Fibroblast of lung (primary cell): ENCODE measurements around the gene TIAM2. TPM values are rescaled to one million over a fixed set of nuclear protein-coding genes. Genes with fewer than 3 reads are reported as not detected.

Experiments used
- DNase-seq, 2 donors: peaks; one replicate each; pipeline versions ENCODE4 v3.0.0 to v3.0.0-alpha.2; 2010; ENCODE audit warnings: low read depth in 2 of 2
- H2AFZ ChIP-seq: 2 replicates; pipeline ENCODE4 v1.5.1; 2012; ENCODE audit warnings: low read length, control low read depth, inconsistent platforms
- H3K27ac ChIP-seq: 2 replicates; pipeline ENCODE4 v1.5.1; 2011; ENCODE audit warnings: low read length, control low read depth; ENCODE audit not compliant: insufficient read depth
- H3K27me3 ChIP-seq: 2 replicates; pipeline ENCODE4 v1.5.1; 2011; ENCODE audit warnings: mild to moderate bottlenecking, low read length; ENCODE audit not compliant: control insufficient read depth, insufficient read depth
- H3K36me3 ChIP-seq: 2 replicates; pipeline ENCODE4 v1.5.1; 2011; ENCODE audit warnings: low read length; ENCODE audit not compliant: control insufficient read depth, insufficient read depth
- H3K4me1 ChIP-seq: 2 replicates; pipeline ENCODE4 v1.5.1; 2011; ENCODE audit warnings: low read length; ENCODE audit not compliant: control insufficient read depth, insufficient read depth; ENCODE audit errors: extremely low read depth
- H3K4me2 ChIP-seq: 2 replicates; pipeline ENCODE4 v1.5.1; 2011; ENCODE audit warnings: low read length, control low read depth; ENCODE audit not compliant: insufficient read depth; ENCODE audit errors: extremely low read depth
- H3K4me3 ChIP-seq, 4 experiments: fragments of 200-600 bp in 1 of 4; sonication (generic) in 1 of 4; replicated peaks in 1 of 4; 2 replicates each; pipeline ENCODE4 v1.5.1; 2011 to 2016; ENCODE audit warnings: low read length in 4 of 4, low read depth in 3 of 4, mild to moderate bottlenecking in 3 of 4, control low read depth in 2 of 4, inconsistent platforms in 1 of 4, mixed read lengths in 1 of 4; ENCODE audit not compliant: insufficient read depth in 1 of 4; ENCODE audit errors: control extremely low read depth in 1 of 4
- H3K79me2 ChIP-seq: 2 replicates; pipeline ENCODE4 v1.5.1; 2012; ENCODE audit warnings: mild to moderate bottlenecking, low read length, inconsistent platforms; ENCODE audit not compliant: control insufficient read depth, insufficient read depth
- H3K9ac ChIP-seq: 2 replicates; pipeline ENCODE4 v1.5.1; 2011; ENCODE audit warnings: mild to moderate bottlenecking, low read length, control low read depth; ENCODE audit not compliant: insufficient read depth
- H3K9me3 ChIP-seq: 2 replicates; pipeline ENCODE4 v1.5.1; 2012; ENCODE audit warnings: low read depth, low read length; ENCODE audit not compliant: control insufficient read depth, insufficient read depth
- H4K20me1 ChIP-seq: 2 replicates; pipeline ENCODE4 v1.5.1; 2011; ENCODE audit warnings: low read length; ENCODE audit not compliant: control insufficient read depth, insufficient read depth; ENCODE audit errors: extremely low read depth
- CTCF ChIP-seq, 2 donors: IDR thresholded peaks in 1 of 2; conservative IDR thresholded peaks in 1 of 2; 1 replicate in 1 of 2; 2 replicates in 1 of 2; pipeline ENCODE4 v1.5.1; 2011 to 2012; ENCODE audit warnings: low read length in 2 of 2, control low read depth in 1 of 2, inconsistent platforms in 1 of 2, low read depth in 1 of 2, mild to moderate bottlenecking in 1 of 2
- EZH2 ChIP-seq: IDR thresholded peaks from 2 replicates; pipeline ENCODE4 v1.5.1; 2012; ENCODE audit warnings: low read length, control low read depth, mild to moderate bottlenecking; ENCODE audit errors: missing control alignments
- polyA plus RNA-seq, 2 donors: library from polyadenylated mRNA; depleted of rRNA in 1 of 2; stranded (reverse) in 1 of 2; unstranded in 1 of 2; fragments of >200 nt; gene quantifications; 2 replicates each; pipeline ENCODE4 v1.2.1, GENCODE V29; 2011 to 2012; ENCODE audit warnings: missing spikeins in 1 of 2
- total RNA-seq: library from RNA; depleted of rRNA; stranded (reverse); fragments of >200 nt; gene quantifications from 2 replicates; pipeline ENCODE4 v1.2.1, GENCODE V29; 2014

Gene TIAM2
- total and polyA plus RNA-seq, 2 donors (not counting 1 experiment from before 2014, with no cell fraction given): 6.2 to 11.2 TPM

- Histone ChIP-seq H3K4me2 (no peak overlapping the region), H2AFZ (no peak overlapping the region), H3K9ac (no peak overlapping the region), H3K9me3 (no peaks in the 10 kb centered on the region), H3K4me1 (no peaks in the 10 kb centered on the region), H3K79me2 (no peaks in the 10 kb centered on the region), H3K4me3 (no peak overlapping the region), H3K27ac (no peak overlapping the region), H3K36me3 (no peaks in the 10 kb centered on the region), H3K27me3 (no peaks in the 10 kb centered on the region), H4K20me1 (no peaks in the 10 kb centered on the region)
- DNase-seq: peak in 1 of 2 donors; percentile 82
- TF ChIP-seq EZH2 (no peak), CTCF (conservative IDR thresholded peaks at IDR 0.05 in 1 of 2, IDR thresholded peaks at IDR 0.05 in 1 of 2; ENCODE audit: low read depth in 1 of 2, low read length in 2 of 2) (no peak)
These were observed 113.1 kb downstream of the TIAM2 start for GRCh38 chr6:155108070-155108820.

GRCh38 chr6:155110721-155111120 is 115.6 kb downstream of the TIAM2 start:
- Histone ChIP-seq H2AFZ (no peak overlapping the region), H3K4me2 (no peak overlapping the region), H3K27me3 (no peaks in the 10 kb centered on the region), H3K27ac (no peak overlapping the region), H3K36me3 (no peaks in the 10 kb centered on the region), H3K9ac (no peak overlapping the region), H3K9me3 (no peaks in the 10 kb centered on the region), H3K4me1 (no peaks in the 10 kb centered on the region), H3K79me2 (no peaks in the 10 kb centered on the region), H4K20me1 (no peaks in the 10 kb centered on the region), H3K4me3 (no peak overlapping the region)
- TF ChIP-seq EZH2: no peak
- TF ChIP-seq CTCF (conservative IDR thresholded peaks at IDR 0.05 in 1 of 2, IDR thresholded peaks at IDR 0.05 in 1 of 2; ENCODE audit: low read depth in 1 of 2, low read length in 2 of 2): no peak
- no peak for DNase-seq

GRCh38 chr6:155112757-155113156 is 117.6 kb downstream of the TIAM2 start:
- TF ChIP-seq EZH2: no peak
- no peak for TF ChIP-seq CTCF (conservative IDR thresholded peaks at IDR 0.05 in 1 of 2, IDR thresholded peaks at IDR 0.05 in 1 of 2; ENCODE audit: low read depth in 1 of 2, low read length in 2 of 2)
- Histone ChIP-seq H3K79me2 (no peaks in the 10 kb centered on the region), H3K9ac (no peak overlapping the region)

More at GRCh38 chr6:155112757-155113156, 117.6 kb downstream of the TIAM2 start:
- Histone ChIP-seq H3K27ac (no peak overlapping the region), H3K4me2 (no peak overlapping the region), H3K36me3 (no peaks in the 10 kb centered on the region), H2AFZ (no peak overlapping the region), H3K27me3 (no peaks in the 10 kb centered on the region), H3K4me3 (no peak overlapping the region), H4K20me1 (no peaks in the 10 kb centered on the region), H3K4me1 (no peaks in the 10 kb centered on the region), H3K9me3 (no peaks in the 10 kb centered on the region)
- DNase-seq: no peak
